ENCODE measurements around the gene LZTS2. TPM values are rescaled to one million over a fixed set of nuclear protein-coding genes. Genes with fewer than 3 reads are reported as not detected.

LZTS2 gene
- total RNA-seq, 2 experiments from 2014 or later: 11.6 to 13.8 TPM

DNA sequence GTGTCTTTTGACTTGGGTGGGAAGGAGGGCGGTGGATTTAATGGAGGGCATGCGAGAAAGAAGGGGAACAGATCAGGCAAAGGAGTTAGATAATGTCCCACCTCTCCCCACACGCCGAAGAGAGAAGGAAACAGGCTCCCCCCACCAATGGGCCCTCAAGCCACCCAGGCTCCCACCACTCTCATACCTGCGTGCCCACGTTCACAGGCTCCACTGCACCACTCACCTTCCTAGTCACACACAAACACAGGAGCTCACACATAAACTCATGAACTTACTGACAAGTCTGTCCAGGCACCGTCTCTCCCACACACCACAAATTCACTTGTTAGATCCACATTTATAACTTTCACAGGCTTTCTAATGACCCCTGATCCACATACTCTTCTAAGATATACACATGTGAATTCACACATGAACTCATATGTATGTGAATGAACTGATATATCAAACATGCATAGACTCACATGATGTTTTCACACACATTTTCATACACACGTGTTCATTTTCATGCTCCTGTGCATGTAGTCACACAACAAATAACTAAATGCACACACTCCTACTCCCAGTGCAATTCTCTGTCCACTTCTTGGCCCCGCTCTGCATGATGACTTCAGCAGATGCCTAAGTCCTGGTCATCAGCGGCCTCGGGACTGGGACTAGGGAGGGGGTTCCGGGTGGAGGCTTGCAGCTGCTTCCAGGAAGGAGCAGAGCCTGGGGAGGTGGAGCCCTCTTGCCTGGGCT, 1.5 kb downstream of the LZTS2 start:
- H3K27ac Mint-ChIP-seq: peak overlapping the region; percentile 17
- peak overlapping the region; percentile 37 for H3K4me3 Mint-ChIP-seq
- DNase-seq: no peak
- POLR2A ChIA-PET: no interaction called here
- ATAC-seq: no peak
- CTCF ChIA-PET: interaction anchor here (10.1 kb wide), 1 partner anchor 16 kb away, joined by 154 read pairs; no protein-coding TSS in a partner anchor
- no peaks in the 10 kb centered on the region for H3K9me3 Mint-ChIP-seq (ENCODE audit: insufficient read depth)
- H3K36me3 Mint-ChIP-seq (ENCODE audit: low read depth): no peaks in the 10 kb centered on the region
- H3K27me3 Mint-ChIP-seq (ENCODE audit: low read depth): peaks cover 3% of the 10 kb centered on the region
- peaks cover 22% of the 10 kb centered on the region for H3K4me1 Mint-ChIP-seq (ENCODE audit: low read depth)

DNA sequence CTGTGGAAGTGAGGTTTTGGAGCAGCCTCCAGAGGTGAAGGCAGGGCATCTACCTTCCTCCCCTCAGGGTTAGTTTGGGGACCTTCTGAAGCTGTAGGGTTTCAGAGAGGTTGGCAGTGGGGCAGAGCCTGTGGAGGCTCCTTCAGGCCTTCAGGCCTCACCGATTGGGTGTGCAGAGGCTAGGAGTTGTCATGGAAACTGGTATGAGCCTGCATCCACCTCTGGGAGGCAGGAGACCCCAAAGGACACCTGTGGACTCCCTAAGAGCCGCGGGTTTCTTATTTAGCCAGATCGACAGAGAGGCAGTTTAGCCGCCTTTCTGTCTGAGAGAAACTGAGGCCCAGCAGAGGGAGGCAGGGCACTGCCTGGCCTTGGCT, 2.0 kb downstream of the LZTS2 start:
- Mint-ChIP-seq H3K4me3 (no peak overlapping the region), H3K36me3 (ENCODE audit: low read depth) (no peaks in the 10 kb centered on the region), H3K27ac (no peak overlapping the region), H3K4me1 (ENCODE audit: low read depth) (peaks cover 16% of the 10 kb centered on the region), H3K27me3 (ENCODE audit: low read depth) (peaks cover 3% of the 10 kb centered on the region), H3K9me3 (ENCODE audit: insufficient read depth) (no peaks in the 10 kb centered on the region)
- CTCF ChIA-PET: interaction anchor here (10.1 kb wide), 1 partner anchor 15 kb away, joined by 154 read pairs; no protein-coding TSS in a partner anchor
- ATAC-seq: no peak
- POLR2A ChIA-PET: no interaction called here
- DNase-seq: no peak

DNA sequence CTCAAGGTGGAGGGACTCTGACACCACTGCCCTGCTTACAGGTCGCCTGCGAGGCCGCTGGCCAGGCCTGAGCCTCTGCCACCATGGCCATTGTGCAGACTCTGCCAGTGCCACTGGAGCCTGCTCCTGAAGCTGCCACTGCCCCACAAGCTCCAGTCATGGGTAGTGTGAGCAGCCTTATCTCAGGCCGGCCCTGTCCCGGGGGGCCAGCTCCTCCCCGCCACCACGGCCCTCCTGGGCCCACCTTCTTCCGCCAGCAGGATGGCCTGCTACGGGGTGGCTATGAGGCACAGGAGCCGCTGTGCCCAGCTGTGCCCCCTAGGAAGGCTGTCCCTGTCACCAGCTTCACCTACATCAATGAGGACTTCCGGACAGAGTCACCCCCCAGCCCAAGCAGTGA, 2.8 kb downstream of the LZTS2 start:
- Mint-ChIP-seq H3K36me3 (ENCODE audit: low read depth) (no peaks in the 10 kb centered on the region), H3K9me3 (ENCODE audit: insufficient read depth) (no peaks in the 10 kb centered on the region), H3K27me3 (ENCODE audit: low read depth) (peaks cover 3% of the 10 kb centered on the region), H3K4me3 (no peak overlapping the region), H3K4me1 (ENCODE audit: low read depth) (peaks cover 15% of the 10 kb centered on the region), H3K27ac (no peak overlapping the region)
- ChIA-PET CTCF (interaction anchor here (1.3 to 10.1 kb wide), 3 partner anchors 10 to 28 kb away, joined by 3 to 154 read pairs (median 4); partner anchors contain the start of genes PDZD7 and SFXN3), POLR2A (no interaction called here)
- ATAC-seq: no peak
- no peak for DNase-seq

DNA sequence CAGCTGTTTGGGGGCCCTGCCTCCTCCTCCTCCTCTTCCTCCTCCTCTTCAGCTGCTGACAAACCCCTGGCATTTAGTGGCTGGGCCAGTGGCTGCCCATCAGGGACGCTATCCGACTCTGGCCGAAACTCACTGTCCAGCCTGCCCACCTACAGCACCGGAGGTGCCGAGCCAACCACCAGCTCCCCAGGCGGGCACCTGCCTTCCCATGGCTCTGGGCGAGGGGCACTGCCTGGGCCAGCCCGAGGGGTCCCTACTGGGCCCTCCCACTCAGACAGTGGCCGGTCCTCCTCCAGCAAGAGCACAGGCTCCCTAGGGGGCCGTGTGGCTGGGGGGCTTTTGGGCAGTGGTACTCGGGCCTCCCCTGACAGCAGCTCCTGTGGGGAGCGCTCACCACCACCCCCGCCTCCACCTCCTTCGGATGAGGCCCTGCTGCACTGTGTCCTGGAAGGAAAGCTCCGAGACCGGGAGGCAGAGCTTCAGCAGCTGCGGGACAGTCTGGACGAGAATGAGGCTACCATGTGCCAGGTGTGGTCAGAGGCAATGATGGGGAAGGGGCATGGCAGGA, 4.1 kb downstream of the LZTS2 start:
- no peaks in the 10 kb centered on the region for H3K36me3 Mint-ChIP-seq (ENCODE audit: low read depth)
- no peak for DNase-seq
- ATAC-seq: no peak
- no peak overlapping the region for H3K27ac Mint-ChIP-seq
- ChIA-PET POLR2A (no interaction called here), CTCF (interaction anchor here (1.1 to 10.1 kb wide), 3 partner anchors 8 to 15 kb away, joined by 4 to 154 read pairs (median 4); no protein-coding TSS in a partner anchor)
- peaks cover 3% of the 10 kb centered on the region for H3K27me3 Mint-ChIP-seq (ENCODE audit: low read depth)
- peaks cover 7% of the 10 kb centered on the region for H3K4me1 Mint-ChIP-seq (ENCODE audit: low read depth)
- H3K4me3 Mint-ChIP-seq: no peak overlapping the region
- no peaks in the 10 kb centered on the region for H3K9me3 Mint-ChIP-seq (ENCODE audit: insufficient read depth)

DNA sequence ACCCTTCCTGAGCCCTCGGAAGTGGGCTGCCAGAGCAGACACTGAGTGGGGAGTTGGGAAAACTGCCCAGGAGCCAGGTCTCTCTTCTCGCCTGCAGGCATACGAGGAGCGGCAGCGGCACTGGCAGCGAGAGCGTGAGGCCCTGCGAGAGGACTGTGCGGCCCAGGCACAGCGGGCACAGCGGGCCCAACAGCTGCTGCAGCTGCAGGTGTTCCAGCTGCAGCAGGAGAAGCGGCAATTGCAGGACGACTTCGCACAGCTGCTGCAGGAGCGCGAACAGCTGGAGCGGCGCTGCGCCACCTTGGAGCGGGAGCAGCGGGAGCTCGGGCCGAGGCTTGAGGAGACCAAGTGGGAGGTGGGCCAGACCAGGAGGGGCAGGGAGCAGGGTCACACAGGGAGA, 5.8 kb downstream of the LZTS2 start:
- DNase-seq (no peak), ATAC-seq (no peak)
- CTCF ChIA-PET: interaction anchor here (1.4 to 1.5 kb wide), 2 partner anchors 9 to 12 kb away, joined by 5 to 6 read pairs; no protein-coding TSS in a partner anchor
- no peak overlapping the region for H3K27ac Mint-ChIP-seq
- H3K9me3 Mint-ChIP-seq (ENCODE audit: insufficient read depth): no peaks in the 10 kb centered on the region
- H3K4me1 Mint-ChIP-seq (ENCODE audit: low read depth): peaks cover 4% of the 10 kb centered on the region
- H3K27me3 Mint-ChIP-seq (ENCODE audit: low read depth): peaks cover 3% of the 10 kb centered on the region
- POLR2A ChIA-PET: interaction anchor here (1.2 to 1.3 kb wide), 2 partner anchors 9 to 29 kb away, joined by 3 read pairs; no protein-coding TSS in a partner anchor
- H3K4me3 Mint-ChIP-seq: no peak overlapping the region
- no peaks in the 10 kb centered on the region for H3K36me3 Mint-ChIP-seq (ENCODE audit: low read depth)

DNA sequence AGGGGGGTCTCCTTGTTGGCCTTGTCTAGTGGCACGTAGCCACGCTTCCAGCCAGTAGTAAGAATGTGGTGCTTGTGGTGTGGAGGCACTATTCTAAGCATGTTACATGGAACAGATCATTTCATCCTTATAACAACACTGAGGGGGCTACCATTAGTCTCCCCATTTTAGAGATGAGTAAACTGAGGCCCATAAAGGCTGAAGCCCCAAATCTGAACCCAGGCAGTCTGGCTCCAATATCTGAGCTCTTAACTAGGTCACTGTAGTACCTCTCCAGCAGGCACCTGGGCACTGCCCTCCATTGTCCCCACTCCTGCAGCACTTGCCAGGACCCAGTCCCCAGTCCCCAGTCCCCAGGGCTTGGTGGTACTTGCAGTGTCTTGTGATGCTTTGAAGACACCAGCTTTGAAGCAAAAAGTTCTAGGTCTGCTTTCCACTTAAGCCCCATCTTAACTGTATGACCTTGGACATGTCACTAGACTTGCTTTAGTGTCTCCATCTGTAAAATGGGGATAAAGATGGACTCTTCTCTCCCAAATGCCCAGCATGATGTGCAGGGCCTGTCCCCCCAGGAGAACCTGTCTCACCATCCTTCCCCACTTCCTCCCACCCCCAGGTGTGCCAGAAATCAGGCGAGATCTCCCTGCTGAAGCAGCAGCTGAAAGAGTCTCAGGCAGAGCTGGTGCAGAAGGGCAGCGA, 6.4 kb downstream of the LZTS2 start:
- DNase-seq: no peak
- POLR2A ChIA-PET: interaction anchor here (1.2 to 1.3 kb wide), 2 partner anchors 9 to 29 kb away, joined by 3 read pairs; no protein-coding TSS in a partner anchor
- Mint-ChIP-seq H3K36me3 (ENCODE audit: low read depth) (no peaks in the 10 kb centered on the region), H3K27ac (no peak overlapping the region), H3K9me3 (ENCODE audit: insufficient read depth) (no peaks in the 10 kb centered on the region), H3K4me1 (ENCODE audit: low read depth) (peaks cover 2% of the 10 kb centered on the region), H3K27me3 (ENCODE audit: low read depth) (peaks cover 2% of the 10 kb centered on the region), H3K4me3 (no peak overlapping the region)
- ATAC-seq: no peak
- CTCF ChIA-PET: interaction anchor here (1.5 to 3.8 kb wide), 3 partner anchors 8 to 13 kb away, joined by 5 to 24 read pairs (median 16); no protein-coding TSS in a partner anchor

DNA sequence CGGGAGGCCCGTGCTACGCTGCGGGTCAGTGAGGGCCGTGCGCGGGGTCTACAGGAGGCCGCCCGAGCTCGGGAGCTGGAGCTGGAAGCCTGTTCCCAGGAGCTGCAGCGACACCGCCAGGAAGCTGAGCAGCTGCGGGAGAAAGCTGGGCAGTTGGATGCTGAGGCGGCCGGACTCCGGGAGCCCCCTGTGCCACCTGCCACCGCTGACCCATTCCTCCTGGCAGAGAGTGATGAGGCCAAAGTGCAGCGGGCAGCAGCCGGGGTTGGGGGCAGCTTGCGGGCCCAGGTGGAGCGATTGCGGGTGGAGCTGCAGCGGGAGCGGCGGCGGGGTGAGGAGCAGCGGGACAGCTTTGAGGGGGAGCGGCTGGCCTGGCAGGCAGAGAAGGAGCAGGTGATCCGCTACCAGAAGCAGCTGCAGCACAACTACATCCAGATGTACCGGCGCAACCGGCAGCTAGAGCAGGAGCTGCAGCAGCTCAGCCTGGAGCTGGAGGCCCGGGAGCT, 7.0 kb downstream of the LZTS2 start:
- no peak for ATAC-seq
- ChIA-PET POLR2A (interaction anchor here (0.6 to 1.3 kb wide), 4 partner anchors 9 to 719 kb away, joined by 3 read pairs; no protein-coding TSS in a partner anchor), CTCF (interaction anchor here (1.2 to 3.8 kb wide), 4 partner anchors 8 to 45 kb away, joined by 3 to 24 read pairs (median 10); no protein-coding TSS in a partner anchor)
- Mint-ChIP-seq H3K9me3 (ENCODE audit: insufficient read depth) (no peaks in the 10 kb centered on the region), H3K27me3 (ENCODE audit: low read depth) (no peaks in the 10 kb centered on the region), H3K36me3 (ENCODE audit: low read depth) (no peaks in the 10 kb centered on the region), H3K4me3 (no peak overlapping the region), H3K4me1 (ENCODE audit: low read depth) (no peaks in the 10 kb centered on the region), H3K27ac (no peak overlapping the region)
- DNase-seq: no peak

DNA sequence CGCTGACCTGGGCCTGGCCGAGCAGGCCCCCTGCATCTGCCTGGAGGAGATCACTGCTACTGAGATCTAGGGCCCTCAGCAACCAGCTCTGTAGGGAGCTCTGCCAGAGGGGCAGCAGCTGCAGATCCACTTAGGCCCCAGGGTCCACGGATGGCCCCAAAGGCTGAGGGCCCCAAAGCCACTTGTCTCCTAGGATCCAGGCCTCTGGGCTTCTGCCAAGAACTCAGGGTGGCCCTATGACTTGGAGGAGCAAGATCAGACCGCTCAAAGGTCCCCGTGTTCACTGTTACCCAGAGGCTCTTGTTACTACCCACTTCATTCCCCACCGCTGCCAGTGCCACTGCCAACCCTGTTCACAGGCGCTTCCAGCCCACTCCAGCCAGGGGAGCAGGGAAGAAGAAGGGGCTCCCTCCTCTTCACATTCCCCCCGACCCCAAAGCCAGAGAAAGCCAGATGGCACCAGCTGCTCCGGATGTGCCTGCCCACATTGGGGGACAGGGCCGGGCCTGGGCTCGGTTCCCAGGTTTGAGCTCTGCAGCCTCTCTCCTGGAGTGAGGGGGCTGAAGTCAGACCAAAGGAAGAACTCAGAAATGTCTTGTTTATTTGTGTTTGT, 7.6 kb downstream of the LZTS2 start:
- ATAC-seq (no peak), DNase-seq (no peak)
- POLR2A ChIA-PET: interaction anchor here (0.6 to 1.2 kb wide), 2 partner anchors 10 to 720 kb away, joined by 3 read pairs; no protein-coding TSS in a partner anchor

DNA sequence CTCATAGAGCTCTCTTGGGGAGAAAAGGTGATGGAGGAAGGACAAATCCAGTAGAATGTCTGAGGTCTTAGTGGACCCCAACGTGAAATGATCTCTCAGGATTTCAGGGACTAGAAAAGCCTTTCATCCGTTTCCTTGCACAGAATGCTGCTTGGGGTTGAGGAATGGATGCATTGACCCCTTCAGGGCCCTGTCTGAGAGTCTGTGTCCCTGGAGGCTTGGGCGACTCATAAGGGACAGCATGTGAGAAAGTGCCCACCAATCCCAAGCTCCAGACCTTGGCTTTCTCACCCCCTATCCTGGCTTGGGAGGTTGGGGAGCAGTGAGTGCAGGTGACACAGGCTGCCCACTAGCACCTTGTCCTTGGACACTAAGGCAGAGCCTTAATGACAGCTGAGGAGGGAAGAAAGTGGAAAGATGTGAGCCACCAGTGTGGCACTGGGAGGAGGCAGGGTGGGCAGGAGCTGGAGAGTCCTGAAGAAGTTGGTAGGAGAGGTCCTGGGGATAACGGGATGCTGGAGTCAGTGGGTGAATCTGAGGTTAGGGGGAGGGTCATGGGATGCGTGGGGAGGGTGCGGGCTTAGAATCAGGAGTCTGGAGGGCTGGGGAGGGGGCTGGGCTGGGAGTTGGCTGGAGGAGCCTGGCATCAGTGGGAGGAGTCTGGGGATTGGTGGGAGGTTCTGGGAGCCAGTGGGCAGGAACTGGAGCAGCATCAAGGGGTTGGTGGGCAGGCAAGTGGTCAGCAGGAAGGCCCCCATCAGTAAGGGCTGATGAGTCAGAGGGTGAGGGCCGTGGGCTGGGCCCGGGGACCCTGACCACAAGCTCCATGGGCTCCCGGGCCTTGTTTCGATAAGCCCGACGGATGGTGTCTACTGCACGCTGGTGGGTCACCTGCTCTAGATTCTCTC, 8.6 kb downstream of the LZTS2 start:
- DNase-seq: no peak
- H3K4me1 Mint-ChIP-seq (ENCODE audit: low read depth): peaks cover 7% of the 10 kb centered on the region
- POLR2A ChIA-PET: interaction anchor here (0.9 to 1.2 kb wide), 2 partner anchors 11 to 23 kb away, joined by 3 read pairs; partner anchors contain the start of genes PDZD7 and SFXN3
- H3K27me3 Mint-ChIP-seq (ENCODE audit: low read depth): peaks cover 1% of the 10 kb centered on the region
- CTCF ChIA-PET: interaction anchor here (0.9 to 3.8 kb wide), 7 partner anchors 9 to 43 kb away, joined by 3 to 24 read pairs (median 3); partner anchors contain the start of genes LZTS2, PDZD7 and SFXN3
- H3K9me3 Mint-ChIP-seq (ENCODE audit: insufficient read depth): no peaks in the 10 kb centered on the region
- no peak overlapping the region for H3K4me3 Mint-ChIP-seq
- ATAC-seq: no peak
- H3K36me3 Mint-ChIP-seq (ENCODE audit: low read depth): no peaks in the 10 kb centered on the region
- H3K27ac Mint-ChIP-seq: no peak overlapping the region

More for the DNA sequence above, 7.6 kb downstream of the LZTS2 start:
- no peaks in the 10 kb centered on the region for H3K9me3 Mint-ChIP-seq (ENCODE audit: insufficient read depth)
- no peak overlapping the region for H3K4me3 Mint-ChIP-seq
- no peak overlapping the region for H3K27ac Mint-ChIP-seq
- H3K27me3 Mint-ChIP-seq (ENCODE audit: low read depth): no peaks in the 10 kb centered on the region
- no peaks in the 10 kb centered on the region for H3K4me1 Mint-ChIP-seq (ENCODE audit: low read depth)
- CTCF ChIA-PET: interaction anchor here (0.9 to 3.8 kb wide), 8 partner anchors 7 to 44 kb away, joined by 3 to 24 read pairs (median 3); partner anchors contain the start of genes LZTS2, PDZD7 and SFXN3
- H3K36me3 Mint-ChIP-seq (ENCODE audit: low read depth): no peaks in the 10 kb centered on the region

DNA sequence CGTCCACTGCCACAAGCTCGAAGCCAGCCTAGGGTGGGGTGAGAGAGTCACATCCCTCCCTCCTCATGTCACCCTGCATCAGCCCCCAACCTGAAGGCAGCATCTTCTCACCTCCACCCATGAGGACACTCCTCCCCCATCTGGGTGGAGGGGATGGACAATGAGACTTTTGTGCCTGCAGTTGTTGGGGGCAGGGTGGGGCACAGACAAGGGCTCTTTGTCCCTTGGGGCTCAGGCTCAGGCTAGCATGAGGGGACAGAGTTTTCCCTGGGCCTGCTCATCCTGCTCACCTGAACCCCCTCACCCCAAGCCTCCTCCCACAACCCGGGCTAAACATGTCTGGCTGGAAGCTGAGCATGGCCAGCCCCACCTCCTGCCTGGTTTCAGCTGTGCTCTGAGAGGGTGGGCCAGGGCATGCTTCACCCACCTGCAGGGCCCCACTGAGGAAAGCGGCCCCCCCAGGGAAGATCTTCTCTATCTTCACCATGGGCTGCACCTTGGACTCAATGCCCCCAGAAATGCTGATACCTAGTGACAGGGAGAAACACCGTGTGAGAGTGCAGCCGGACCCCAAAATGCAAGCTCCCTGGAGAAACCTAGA, 9.3 kb downstream of the LZTS2 start:
- DNase-seq (no peak), ATAC-seq (no peak)
- Mint-ChIP-seq H3K27me3 (ENCODE audit: low read depth) (peaks cover 3% of the 10 kb centered on the region), H3K27ac (no peak overlapping the region), H3K4me3 (no peak overlapping the region), H3K4me1 (ENCODE audit: low read depth) (peaks cover 11% of the 10 kb centered on the region), H3K36me3 (ENCODE audit: low read depth) (no peaks in the 10 kb centered on the region), H3K9me3 (ENCODE audit: insufficient read depth) (no peaks in the 10 kb centered on the region)
- CTCF ChIA-PET: interaction anchor here (0.9 to 3.8 kb wide), 3 partner anchors 10 to 17 kb away, joined by 3 to 24 read pairs (median 16); no protein-coding TSS in a partner anchor
- POLR2A ChIA-PET: interaction anchor here (0.9 kb wide), 1 partner anchor 22 kb away, joined by 3 read pairs; the partner anchor contains the start of genes PDZD7 and SFXN3
